Medulla oblongata (tissue), 1 donor: ENCODE results near the gene LAMA5.
A peak's percentile ranks its signal among the peaks of the same experiment; 100 is the strongest.

Experiments used
- DNase-seq: peaks from one replicate; pipeline ENCODE4 v3.0.0-alpha.2; 2015; ENCODE audit errors: extremely low spot score

Gene LAMA5

DNA sequence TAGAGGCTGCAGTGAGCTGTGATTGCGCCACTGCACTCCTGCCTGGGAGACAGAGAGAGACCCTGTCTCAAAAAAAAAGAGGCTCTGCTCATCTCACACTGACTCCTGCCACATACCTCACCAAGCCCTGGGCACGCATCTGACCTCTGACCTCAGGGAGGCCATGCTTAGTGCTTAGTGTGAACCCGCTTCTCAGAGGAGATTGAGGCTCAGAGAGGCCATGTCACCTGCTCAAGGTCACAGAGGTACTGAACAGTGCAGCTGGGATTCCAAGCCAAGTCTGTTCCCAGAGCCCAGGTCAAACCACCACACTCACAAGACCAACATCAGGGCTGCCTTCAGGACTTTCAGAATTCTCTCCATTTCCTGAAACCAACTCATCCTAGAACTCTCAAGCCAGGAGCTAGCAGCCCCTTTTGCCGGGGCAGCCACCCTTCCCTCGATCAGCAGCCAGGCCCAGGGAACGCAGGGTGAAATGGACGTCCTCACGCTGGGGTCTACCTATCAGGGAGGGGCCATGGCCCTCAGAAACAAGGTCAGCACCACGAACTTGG, 37.1 kb upstream of the LAMA5 start:
- no peak for DNase-seq

DNA sequence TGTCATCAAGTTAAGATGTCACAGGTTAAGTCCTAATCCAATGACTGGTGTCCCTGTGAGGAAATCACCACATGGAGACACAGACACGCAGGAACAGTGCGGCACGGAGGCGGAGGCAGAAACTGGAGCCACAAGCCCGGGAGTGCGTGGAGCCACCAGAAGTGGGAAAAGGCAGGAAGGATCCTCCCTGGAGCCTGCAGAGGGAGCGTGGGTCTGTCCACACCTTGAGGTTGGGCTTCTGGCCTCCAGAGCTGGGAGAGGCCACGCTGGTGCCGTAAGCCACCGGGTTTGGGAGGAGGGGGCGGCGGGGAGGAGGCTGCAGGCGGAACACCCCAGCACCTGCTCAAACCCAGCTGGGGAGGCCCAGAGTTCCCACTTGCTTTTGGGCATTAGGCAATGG, 36.2 kb upstream of the LAMA5 start:
- no peak for DNase-seq

DNA sequence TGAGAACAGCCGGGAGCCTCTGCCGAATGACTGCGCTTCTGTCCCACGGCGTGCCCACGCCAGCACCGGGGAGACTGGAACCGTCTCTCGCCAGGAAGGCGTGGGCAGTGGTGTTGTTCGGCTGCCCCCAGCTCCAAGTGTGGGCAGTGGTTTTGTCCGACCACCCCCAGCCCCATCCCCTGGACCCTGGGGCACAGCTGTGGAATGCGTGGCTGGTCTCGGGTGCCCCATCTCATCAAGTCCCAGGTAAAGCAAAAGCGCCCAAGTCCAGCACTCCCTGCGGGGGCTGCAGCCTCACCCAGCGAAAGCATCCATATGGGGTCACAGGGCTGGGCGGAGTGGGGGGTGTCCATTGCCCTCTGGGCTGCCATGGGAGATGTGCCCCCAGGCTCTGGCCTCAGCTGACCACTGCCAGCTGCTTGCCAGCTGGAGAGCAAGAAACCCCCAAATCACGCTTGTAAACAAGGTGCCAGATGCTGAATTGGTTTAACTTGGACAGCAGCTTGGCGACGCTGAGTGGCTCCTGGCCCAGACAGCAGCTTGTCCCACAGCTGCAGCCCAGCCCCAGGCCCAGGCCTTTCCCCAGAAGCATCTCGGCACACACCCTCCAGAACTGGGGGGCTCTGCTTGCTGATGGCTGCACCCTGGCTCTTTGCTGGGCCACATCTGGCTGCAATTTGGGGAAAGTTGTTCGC, 35.5 kb upstream of the LAMA5 start:
- DNase-seq, result no peak

DNA sequence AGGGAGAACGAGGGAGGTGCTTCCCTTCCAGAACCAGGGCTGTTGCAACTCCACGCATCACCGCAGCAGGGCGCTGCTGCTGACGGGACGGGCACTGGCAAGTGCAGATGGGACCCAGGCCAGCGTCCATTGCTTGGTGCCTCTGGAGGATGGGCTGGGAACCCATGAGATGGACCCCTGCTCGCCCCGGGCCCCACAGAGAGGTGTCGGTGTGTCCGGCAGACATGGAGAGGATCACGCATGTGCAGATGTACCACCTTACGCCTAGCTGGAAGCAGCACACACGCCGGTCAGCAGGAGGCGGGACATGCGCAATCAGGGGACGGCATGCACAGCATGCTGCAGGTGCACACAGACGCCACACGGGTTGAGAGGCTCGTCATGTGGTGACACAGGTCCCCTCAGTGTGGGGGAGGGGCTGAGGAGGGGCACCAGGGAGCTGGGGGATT, 34.2 kb upstream of the LAMA5 start:
- no peak for DNase-seq

DNA sequence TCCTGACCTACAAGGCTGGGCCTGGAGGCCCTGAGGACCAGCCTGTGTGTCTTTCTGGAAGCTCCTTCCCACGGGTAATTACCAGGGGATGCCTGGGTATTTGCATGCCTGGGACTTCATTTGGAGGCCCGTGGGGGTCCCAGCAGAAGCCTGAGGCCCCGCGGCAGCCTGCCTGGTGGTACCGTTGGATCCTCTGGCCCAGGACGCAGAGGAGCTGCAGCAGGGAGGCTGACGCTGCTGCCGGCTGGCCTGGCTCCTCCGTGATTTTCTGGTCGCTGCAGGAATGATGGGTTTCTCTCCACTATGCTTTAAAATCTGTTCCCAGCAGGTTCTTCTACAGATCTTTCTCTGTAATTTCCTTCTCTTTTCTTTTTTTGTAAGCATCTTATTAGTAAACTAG, 33.4 kb upstream of the LAMA5 start:
- no peak for DNase-seq

DNA sequence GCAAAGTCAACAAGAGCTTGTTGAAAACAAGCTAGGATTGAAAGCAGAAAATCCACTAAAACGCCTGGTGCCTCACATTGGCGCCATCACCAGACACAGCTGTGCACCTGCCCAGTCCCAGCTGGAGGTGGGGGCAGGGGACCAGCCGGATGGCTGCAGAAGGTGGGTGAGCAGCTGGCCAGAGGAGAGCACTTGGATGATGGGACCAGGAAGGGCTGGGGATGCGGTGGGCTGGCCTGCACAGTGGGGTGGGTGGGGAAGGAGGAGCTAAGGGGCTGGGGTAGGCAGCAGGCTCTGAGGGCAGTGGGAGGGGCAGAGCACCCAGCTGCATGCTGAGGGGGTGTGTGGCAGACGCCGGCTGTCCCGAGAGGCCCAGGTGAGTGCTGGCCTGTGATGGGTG, 32.9 kb upstream of the LAMA5 start:
- no peak for DNase-seq

DNA sequence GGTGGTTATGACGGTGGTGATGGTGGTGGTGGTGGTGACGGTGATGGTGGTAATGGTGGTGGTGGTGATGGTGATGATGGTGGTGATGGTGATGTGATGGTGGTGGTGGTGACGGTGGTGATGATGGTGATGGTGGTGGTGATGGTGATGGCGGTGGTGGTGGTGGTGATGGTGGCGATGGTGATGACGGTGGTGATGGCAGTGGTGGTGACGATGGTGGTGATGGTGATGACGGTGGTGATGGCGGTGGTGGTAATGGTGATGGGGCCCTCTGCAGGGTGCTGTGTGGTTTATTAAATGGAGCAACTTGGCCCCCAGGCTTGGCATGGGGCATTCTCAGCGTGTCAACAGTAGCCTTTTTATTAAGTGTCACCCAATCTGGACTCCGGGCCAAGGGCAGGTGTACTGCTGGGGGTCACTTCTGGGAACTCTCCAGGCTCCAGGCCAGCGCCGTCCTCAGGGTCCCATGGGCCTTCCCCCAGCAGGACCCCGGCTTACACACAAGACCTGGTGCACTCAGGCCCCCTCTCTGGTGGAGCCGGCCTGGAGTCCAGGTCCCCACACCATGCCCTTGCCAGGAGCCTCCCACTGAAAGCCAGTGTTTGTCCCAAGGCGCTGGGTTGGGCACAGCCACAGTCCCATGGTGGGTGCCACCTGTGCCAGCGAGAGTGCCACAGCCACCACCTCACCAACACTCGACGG, 31.2 kb upstream of the LAMA5 start:
- DNase-seq, result no peak

DNA sequence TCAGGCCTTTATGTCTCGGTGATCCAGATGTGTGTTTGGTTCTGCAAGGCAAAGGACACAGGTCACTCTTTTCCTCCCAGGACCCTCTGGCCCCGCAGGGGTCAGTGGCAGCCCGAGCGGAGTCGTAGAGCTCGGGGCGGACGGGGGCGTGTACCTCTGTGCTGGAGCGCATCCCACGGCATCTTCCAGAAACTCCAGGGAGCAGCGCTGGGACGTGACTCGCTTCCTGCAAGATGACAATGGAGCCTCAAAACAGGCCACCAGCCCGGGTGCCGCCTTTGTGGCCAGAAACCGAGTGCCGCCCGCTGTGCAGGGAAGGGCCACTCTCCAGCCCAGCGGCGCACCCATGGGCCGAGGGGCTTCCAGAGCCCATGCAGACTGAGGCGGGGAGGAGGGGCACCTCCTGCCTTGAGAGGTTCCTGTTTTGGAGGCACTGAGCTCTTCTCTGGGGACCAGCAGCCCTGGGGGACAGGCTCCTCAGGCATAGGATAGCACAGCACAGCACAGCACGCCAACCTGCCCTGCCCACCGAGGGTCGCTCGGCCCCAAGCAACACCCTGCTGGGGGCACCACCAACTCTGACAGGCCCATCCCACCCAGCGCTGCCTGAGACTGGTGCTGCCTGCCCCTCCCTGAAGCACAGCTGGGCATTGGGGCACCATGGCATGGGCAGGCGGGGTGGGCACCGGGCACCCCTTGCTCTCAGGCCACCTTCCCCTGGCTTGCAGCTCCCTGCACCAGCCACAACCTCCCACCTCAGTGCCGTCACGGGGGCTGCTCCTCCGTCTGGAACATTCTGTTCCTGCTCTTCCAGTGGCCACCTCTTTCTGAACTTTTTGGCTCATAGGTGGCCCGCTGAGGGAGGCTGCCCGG, 29.5 kb upstream of the LAMA5 start:
- DNase-seq, result no peak

DNA sequence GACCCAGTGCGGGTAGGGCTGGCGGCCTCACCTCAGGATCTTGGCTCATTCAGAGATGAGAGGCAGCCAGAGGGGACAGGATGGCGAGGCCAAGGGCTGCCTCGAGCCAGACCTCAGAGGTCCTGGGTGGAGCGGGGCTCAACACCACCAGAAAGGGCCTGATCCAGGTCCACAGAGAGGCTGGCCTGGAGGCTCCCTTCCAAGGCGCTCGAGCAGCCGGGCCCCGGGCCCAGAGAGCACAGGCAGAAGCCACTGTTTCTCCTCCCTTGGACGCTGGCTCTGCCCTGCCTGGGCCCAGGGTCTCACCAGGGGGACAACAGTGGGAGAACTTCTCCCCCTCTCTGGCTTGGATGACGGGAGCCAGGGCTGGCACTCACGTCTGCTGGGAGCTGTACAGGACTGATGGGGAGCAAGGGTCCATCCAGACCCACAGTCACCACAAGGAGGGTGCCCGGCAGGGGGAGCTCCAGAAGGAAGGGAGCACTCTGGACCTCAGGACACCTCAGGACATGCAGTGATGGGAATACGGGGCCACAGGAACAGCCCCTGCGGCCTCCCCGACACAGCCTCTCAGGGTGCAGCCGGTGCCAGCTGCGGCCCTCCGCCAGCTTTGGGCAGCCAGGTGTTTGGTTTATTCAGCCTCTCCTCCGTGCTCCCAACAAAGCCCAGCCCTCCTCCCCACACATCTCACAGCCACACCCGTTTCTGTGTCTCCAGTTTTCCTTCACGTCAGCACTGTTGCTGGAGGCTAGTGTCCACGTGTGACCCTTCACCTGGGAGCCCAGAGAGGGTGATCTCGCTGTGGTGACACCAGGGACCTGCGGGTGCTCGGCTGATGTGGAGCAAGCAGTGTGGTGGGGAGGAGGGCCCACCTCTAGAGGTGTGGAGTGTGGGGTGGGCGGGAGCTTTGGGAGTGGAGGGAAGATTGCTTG, 28.5 kb upstream of the LAMA5 start:
- peak; percentile 21 for DNase-seq

DNA sequence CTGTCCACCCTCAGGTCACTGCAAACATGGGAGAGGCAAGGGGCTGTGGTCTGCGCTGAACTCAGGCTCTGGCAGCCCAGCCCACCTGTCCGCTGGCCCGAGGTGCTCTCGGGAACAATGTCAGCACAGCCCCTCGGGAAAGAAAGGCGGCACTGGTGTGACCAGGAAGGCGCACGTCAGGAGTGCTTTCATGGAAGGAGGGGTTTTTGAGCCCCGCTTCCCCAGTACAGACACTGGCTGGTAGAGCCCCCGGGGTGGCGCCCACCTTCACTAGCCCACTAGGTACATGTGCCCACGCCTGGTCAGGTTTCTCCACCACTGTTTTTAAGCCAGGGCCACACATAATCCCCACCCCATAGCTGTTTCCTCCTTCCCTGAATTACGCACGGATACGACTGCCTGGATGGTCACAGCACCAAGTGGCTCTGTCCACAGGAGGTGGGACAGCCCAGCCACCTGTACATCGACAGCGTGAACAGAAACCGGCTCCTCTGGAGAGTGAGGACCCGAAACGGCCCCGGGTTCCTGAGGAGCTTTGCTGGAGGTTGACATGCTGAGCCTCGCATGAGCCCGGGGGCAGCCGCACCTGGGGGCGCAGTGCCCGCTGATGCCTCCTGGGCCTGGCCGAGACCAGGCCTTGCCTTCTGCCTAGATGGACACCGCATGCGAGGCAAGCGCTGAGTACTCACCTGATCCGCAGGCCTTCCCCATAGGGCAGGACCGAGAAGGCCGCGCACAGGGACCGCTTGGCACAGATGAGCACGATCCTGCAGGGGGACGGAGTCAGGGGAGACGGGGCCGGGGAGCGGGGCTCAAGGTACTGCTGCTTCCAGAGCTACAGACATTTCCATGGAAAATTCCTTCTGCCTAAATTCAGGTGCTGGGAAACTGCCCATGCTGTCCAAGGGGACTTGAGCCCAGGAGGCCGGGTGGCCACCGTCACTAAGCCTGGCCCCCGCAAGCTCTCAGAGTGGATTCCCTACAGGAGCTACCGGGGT, 27.4 kb upstream of the LAMA5 start:
- no peak for DNase-seq

DNA sequence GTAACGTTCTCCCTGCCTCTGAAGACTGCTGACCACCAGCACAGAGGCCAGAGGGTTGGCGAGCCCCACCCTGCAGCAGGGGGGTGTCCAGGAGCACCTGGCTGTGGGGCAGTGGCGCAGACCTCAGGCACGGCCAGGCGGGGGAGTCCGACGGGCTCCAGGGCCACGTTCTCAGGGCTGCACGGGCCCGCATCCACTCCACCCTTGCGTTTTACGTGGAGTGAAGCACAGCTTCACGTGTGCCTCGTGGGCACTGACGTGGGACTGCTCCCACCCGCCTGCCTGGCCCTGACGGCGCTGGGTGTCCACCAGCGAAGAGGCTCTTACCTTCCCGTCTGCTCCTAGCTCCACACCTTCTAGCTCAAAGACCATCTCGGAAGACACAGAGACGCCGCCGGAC, 26.7 kb upstream of the LAMA5 start:
- no peak for DNase-seq

DNA sequence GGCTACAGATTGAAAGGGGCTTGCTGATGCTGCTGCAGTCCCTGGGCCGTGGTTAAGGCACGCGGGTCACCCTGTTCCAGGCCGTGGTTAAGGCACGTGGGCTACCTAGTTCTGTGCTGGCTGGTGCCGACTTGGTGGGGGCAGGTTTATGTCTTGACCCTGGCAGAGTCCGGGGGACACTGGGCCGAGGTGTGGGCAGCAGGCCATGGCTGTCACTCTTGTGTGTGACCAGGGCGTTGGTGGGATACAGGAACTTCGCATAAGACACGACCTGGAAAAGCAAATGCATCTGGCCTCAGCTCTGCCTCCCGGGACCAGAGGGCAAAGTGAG, 26.2 kb upstream of the LAMA5 start:
- no peak for DNase-seq

DNA sequence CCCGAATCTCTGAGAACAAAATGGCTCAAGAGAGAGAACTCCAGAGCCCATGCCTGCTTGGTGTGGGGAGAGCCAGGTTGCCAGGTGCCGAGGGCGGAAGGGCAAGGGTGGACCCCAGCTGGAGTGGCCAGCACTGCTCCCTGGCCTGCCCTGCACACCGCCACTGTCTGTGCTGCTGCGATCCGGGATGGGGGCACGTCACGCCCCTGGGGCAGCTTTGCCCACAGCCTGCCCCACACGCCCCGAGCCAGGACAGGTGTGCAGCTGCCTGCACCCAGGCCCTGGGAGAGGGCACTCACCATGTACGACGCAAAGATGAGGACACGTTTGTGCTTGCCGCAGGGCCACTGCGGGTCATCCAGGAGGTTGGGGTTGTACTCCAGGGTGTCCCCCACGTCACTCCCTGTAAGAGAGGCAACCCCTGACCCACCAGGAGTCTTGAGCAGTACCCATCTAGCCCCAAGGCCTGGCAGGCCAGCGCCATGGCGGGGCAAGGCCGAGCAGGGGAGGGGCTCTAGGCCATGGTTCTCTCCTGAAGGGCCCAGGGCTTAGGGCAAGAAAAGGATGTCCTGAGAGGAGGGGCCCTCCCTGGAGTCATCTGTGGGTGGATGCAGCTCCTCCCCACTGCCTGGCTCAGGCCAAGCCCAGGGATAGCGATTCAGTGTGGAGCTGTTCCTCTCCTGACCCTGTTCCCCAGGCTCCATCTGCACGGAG, 25.7 kb upstream of the LAMA5 start:
- DNase-seq, result no peak

DNA sequence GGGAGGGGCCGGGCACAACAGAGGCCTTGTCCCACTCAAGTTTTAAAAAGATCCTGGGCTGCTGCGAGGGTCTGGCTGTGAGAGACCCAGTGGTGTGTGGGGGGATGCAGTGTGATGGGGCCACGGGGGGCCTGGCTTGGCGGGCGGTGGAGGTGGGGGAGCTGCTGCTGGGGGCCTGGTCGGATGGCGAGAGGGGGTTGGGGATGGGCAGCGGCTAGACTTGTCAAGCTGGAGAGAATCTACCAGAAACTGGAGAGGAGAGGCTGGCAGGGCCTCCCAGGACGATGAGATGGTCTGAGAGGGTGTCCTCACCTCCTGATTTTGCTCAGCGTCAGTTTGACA, 24.9 kb upstream of the LAMA5 start:
- no peak for DNase-seq

DNA sequence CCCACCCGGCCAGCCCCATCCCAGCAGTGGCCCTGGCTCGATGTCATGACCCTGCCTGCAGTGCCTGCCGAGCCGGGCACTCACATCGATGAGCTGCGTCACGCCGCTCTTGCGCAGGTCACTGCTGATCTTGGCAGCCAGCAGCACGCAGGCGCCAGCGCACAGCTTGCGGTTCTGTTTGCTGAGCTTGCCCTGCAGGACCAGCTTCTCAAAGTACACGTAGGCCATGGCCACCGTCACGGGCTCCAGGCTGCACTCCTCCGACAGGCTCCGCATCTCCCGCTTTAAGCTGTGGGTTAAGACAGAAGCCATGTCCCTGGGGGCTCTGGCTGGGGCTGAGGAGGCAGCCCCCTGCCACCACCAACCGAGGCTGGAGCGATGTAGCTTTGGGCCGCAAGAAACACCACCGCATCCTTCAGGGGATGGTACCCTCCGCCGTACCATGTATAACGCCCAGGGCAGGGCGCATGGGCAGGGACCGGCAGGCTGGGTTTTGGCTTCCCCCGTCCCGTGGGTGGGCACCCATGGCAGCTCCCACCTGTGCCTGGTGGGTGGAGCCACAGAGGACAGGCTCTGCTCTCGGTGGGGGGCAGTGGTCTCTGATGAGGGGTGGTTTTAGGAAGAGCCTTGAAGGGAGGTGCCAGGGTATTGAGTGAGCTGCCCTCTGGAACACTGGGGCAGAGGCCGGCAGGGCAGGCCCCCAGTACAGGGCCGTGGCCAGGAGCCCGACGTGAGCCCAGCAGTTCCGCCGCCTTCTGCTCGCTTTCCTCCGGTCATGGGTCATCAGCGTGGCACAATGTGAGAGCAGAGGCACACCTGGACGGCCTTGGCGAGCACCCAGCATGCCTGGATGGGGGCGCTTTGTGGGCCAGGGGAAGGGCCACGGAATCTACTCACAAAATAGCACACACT, 24.3 kb upstream of the LAMA5 start:
- DNase-seq, result no peak

DNA sequence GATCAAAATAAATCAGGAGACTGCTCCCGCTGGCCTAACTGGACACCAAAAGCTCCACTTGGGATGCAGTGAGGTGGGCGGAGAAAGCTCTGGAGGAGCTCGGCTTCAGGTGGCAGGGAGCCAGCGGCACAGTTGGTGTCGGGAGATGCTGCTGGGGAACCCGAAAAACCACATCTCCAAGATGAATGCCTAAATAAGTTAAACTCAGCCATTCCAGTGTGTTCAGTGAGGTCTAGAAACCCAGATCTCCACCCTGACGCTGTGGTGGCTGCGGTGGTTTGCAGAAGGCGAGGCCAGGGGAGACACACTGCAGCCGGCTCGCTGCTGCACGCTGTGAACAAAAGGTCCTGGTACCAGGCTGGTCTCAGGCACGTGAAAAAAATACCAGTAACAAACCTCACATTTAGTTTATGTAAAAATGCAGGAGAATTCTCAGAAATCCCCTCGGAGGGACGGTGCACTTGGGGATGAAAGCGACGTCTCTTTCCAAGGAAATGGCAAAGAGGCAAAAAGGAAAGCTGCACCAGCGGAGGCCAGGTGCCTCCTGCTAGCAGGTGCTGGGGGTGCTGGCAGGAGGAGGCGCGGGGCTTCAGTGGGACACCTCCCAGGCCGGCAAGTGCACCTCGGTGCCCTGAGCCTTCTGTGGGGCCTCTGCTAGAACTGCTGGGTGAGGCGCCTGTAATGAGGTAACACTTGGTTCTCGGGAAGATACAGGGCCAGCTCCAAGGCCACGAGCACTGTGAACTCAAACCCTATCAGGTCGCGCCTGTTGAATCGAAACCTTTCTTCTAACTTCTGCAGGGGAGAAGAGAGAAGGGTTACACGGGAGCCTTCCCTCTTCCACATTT, 23.4 kb upstream of the LAMA5 start:
- no peak for DNase-seq

DNA sequence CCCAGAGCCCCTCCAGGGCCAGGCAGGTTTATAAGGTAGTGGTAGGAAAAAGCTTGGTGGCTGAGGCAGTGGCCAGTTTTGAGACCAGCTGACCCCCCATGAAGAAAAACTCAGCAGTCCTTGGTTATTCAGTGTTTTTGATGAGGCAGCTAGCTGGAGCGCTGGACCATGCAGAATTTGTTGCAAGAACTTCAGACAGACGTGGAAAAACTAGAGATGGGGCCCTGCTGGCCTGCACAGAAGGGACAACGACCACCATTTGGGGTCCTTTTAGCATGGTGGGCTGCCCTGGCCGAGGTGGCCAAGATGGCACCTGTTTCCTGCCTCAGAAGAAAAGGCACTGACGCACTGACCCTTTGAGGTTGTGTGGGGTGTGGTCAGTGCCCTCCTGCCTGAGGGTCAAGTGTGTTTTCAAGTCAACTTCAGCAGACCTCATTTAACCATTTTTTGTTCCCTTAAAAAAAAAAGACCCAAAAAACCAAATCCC, 22.5 kb upstream of the LAMA5 start:
- DNase-seq, result no peak
